ENCODE measurements around the gene NEGR1. TPM values are rescaled to one million over a fixed set of nuclear protein-coding genes. Genes with fewer than 3 reads are reported as not detected.

NEGR1 gene
- total RNA-seq, 1 experiment from 2014 or later: 0.05 TPM

- Histone ChIP-seq H3K27ac (ENCODE audit: low read depth, low read length) (no peak overlapping the region), H3K9ac (ENCODE audit: low read length) (no peak overlapping the region), H3K36me3 (ENCODE audit: control insufficient read depth in 1 of 2, insufficient read depth in 2 of 2, low read length in 2 of 2) (no peaks in the 10 kb centered on the region), H3K4me3 (replicated peaks in 1 of 2; ENCODE audit: low read depth in 1 of 2, low read length in 2 of 2) (no peak overlapping the region), H2AFZ (ENCODE audit: low read depth, low read length, poor library complexity, severe bottlenecking) (no peak overlapping the region), H3K4me2 (ENCODE audit: low read length) (no peak overlapping the region), H4K20me1 (ENCODE audit: insufficient read depth) (no peaks in the 10 kb centered on the region), H3K27me3 (ENCODE audit: insufficient read depth, low read length) (no peaks in the 10 kb centered on the region), H3K4me1 (ENCODE audit: control insufficient read depth in 1 of 2, insufficient read depth in 2 of 2, low read length in 2 of 2) (no peaks in the 10 kb centered on the region), H3K9me3 (ENCODE audit: control insufficient read depth in 1 of 2, insufficient read depth in 1 of 2, low read depth in 1 of 2, low read length in 2 of 2) (peaks cover 0 to 8% of the 10 kb centered on the region in 2 experiments; a peak in 2 of 4 replicates), H3K79me2 (ENCODE audit: insufficient read depth, low read length) (no peaks in the 10 kb centered on the region), H3K9me2 (ENCODE audit: insufficient read depth) (no peaks in the 10 kb centered on the region)
- RAD21 ChIA-PET (ENCODE audit: low non-redundant PET in 1 of 2, low total read pairs in 2 of 2, uncharacterized antibody in 2 of 2, unreplicated experiment in 2 of 2): no interaction called here
- DNase-seq (ENCODE audit: low read depth, low spot score): no peak
- CTCF ChIA-PET: no interaction called here
- ATAC-seq: no peak
- no TSS peak for BruUV-seq (replicated peaks)
- intact Hi-C loops (cut with micrococcal nuclease): no loop called here
- POLR2A ChIA-PET: no interaction called here
- TF ChIP-seq SIN3A (IDR thresholded peaks at IDR 0.05; ENCODE audit: low read depth) (no peak), FOSL1 (IDR thresholded peaks at IDR 0.05; ENCODE audit: low read depth) (no peak), MAX (IDR thresholded peaks at IDR 0.05) (no peak), CEBPB (IDR thresholded peaks at IDR 0.05; ENCODE audit: low read depth) (no peak), ZBTB33 (IDR thresholded peaks at IDR 0.05; ENCODE audit: extremely low read depth, insufficient replicate concordance, low read length) (no peak), ATF3 (IDR thresholded peaks at IDR 0.05) (no peak), POLR2A (IDR thresholded peaks at IDR 0.05; ENCODE audit: borderline replicate concordance, extremely low read depth, insufficient read depth, insufficient read length) (no peak), SP1 (IDR thresholded peaks at IDR 0.05; ENCODE audit: low read depth) (no peak), YY1 (IDR thresholded peaks at IDR 0.05; ENCODE audit: extremely low read depth, insufficient replicate concordance, low read depth, low read length) (no peak), SRF (IDR thresholded peaks at IDR 0.05; ENCODE audit: low read depth) (no peak)
These were observed 658.5 kb downstream of the NEGR1 start for GRCh38 chr1:71623888-71624287.
